Neural progenitor cell (in vitro differentiated cells): ENCODE data around the gene ZDHHC14.

Source experiments
- CTCF ChIP-seq: fragments of 200-600 bp; sonication (generic); IDR thresholded peaks from 2 replicates; pipeline ENCODE4 v1.5.1; 2017; ENCODE audit warnings: antibody characterized with exemption, mild to moderate bottlenecking
- EZH2 ChIP-seq: fragments of 200-600 bp; sonication (generic); IDR thresholded peaks from 2 replicates; pipeline ENCODE4 v1.6.1; 2017; ENCODE audit warnings: antibody characterized with exemption, mild to moderate bottlenecking, moderate library complexity
- EZH2phosphoT487 ChIP-seq: fragments of 200-600 bp; sonication (generic); IDR thresholded peaks from 2 replicates; pipeline ENCODE4 v1.6.1; 2017; ENCODE audit warnings: antibody characterized with exemption

- TF ChIP-seq CTCF (no peak), EZH2 (no peak), EZH2phosphoT487 (no peak)
Observed at GRCh38 chr6:157556144-157556645, 175.2 kb downstream of the ZDHHC14 start.
